H1 (cell line): Measurements from ENCODE around the gene ZNF473. TPM values are rescaled to one million over a fixed set of nuclear protein-coding genes. Genes with fewer than 3 reads are reported as not detected.

ENCODE experiments used
- CTCF ChIA-PET: fragments of 300-600 bp; sonication (Branson Sonifier 250); formaldehyde crosslinking; loops from one replicate; lab custom pipeline; 2021; ENCODE audit not compliant: partially characterized antibody; lab: Charles Lee
- POLR2A ChIA-PET: fragments of 300-600 bp; sonication (Branson Sonifier 250); formaldehyde crosslinking; loops from one replicate; lab custom pipeline; 2021; ENCODE audit warnings: inconsistent platforms; ENCODE audit not compliant: partially characterized antibody; lab: Charles Lee
- DNase-seq, 2 experiments: peaks; one replicate each; pipeline versions ENCODE4 v3.0.0 to v3.0.0-alpha.2; 2010 to 2022; ENCODE audit warnings: low spot score in 2 of 2, low read depth in 1 of 2, mixed read lengths in 1 of 2
- FAIRE-seq: peaks from 2 replicates; lab custom pipeline; 2011; peaks lifted over from hg19 to GRCh38; lab: Jason Lieb, UNC
- H2AFZ ChIP-seq: 2 replicates; pipeline ENCODE4 v1.8.1; 2012; ENCODE audit warnings: low read length, inconsistent platforms
- H2AK5ac ChIP-seq: 2 replicates; pipeline ENCODE4 v1.6.1; 2013; ENCODE audit warnings: low read depth, low read length
- H2BK120ac ChIP-seq: replicated peaks from 2 replicates; pipeline ENCODE3; 2013; ENCODE audit warnings: low read depth, low read length, inconsistent platforms
- H2BK12ac ChIP-seq: 2 replicates; pipeline ENCODE4 v1.6.1; 2013; ENCODE audit warnings: low read depth, low read length
- H2BK15ac ChIP-seq: 2 replicates; pipeline ENCODE4 v1.6.1; 2013; ENCODE audit warnings: low read length
- H2BK20ac ChIP-seq: 2 replicates; pipeline ENCODE4 v1.6.1; 2013; ENCODE audit warnings: low read length
- H2BK5ac ChIP-seq: 2 replicates; pipeline ENCODE4 v1.6.1; 2013; ENCODE audit warnings: low read depth, low read length
- H3K14ac ChIP-seq: 2 replicates; pipeline ENCODE4 v1.6.1; 2013; ENCODE audit warnings: inconsistent platforms; ENCODE audit not compliant: insufficient read length
- H3K18ac ChIP-seq: 2 replicates; pipeline ENCODE4 v1.6.1; 2013; ENCODE audit warnings: low read length; ENCODE audit errors: extremely low read depth
- H3K23ac ChIP-seq: 2 replicates; pipeline ENCODE4 v1.6.1; 2013; ENCODE audit warnings: inconsistent platforms; ENCODE audit not compliant: insufficient read length
- H3K23me2 ChIP-seq: 2 replicates; pipeline ENCODE4 v1.6.1; 2013; ENCODE audit warnings: low read depth, low read length
- H3K27ac ChIP-seq: 2 replicates; pipeline ENCODE4 v1.6.1; 2011; ENCODE audit warnings: low read depth, low read length, inconsistent platforms
- H3K27me3 ChIP-seq, 4 experiments: replicated peaks in 1 of 4; 1 replicate in 1 of 4; 2 replicates in 3 of 4; pipeline versions ENCODE4 v1.6.1 to v1.8.1; 2011 to 2013; ENCODE audit warnings: low read length in 3 of 4, mild to moderate bottlenecking in 3 of 4, inconsistent platforms in 2 of 4, mixed read lengths in 2 of 4, moderate library complexity in 1 of 4; ENCODE audit not compliant: control insufficient read depth in 3 of 4, insufficient read depth in 3 of 4; ENCODE audit errors: extremely low read depth in 1 of 4
- H3K36me3 ChIP-seq, 4 experiments: 2 replicates each; pipeline versions ENCODE4 v1.6.1 to v1.8.1; 2011 to 2013; ENCODE audit warnings: mild to moderate bottlenecking in 4 of 4, low read length in 3 of 4, moderate library complexity in 2 of 4, control low read depth in 1 of 4, inconsistent platforms in 1 of 4; ENCODE audit not compliant: insufficient read depth in 4 of 4, control insufficient read depth in 2 of 4
- H3K4ac ChIP-seq: replicated peaks from 2 replicates; pipeline ENCODE3; 2013; ENCODE audit warnings: low read length, low read depth, mixed read lengths, inconsistent platforms; ENCODE audit not compliant: insufficient read length
- H3K4me1 ChIP-seq, 4 experiments: replicated peaks in 1 of 4; 1 replicate in 1 of 4; 2 replicates in 3 of 4; pipeline versions ENCODE4 v1.6.1 to v1.8.1; 2011 to 2013; ENCODE audit warnings: low read length in 3 of 4, inconsistent platforms in 2 of 4, mixed read lengths in 1 of 4; ENCODE audit not compliant: insufficient read depth in 4 of 4, control insufficient read depth in 3 of 4
- H3K4me2 ChIP-seq, 2 experiments: 2 replicates each; pipeline versions ENCODE4 v1.6.1 to v1.8.1; 2011 to 2013; ENCODE audit warnings: low read depth in 2 of 2, low read length in 2 of 2, control low read depth in 1 of 2, inconsistent platforms in 1 of 2, mild to moderate bottlenecking in 1 of 2; ENCODE audit not compliant: insufficient read depth in 1 of 2
- H3K4me3 ChIP-seq, 4 experiments: fragments of 200-600, 300-600 bp in 1 of 4; sonication (generic), shearing (Covaris generic), sonication (Bioruptor Twin) in 1 of 4; 2 replicates each; pipeline versions ENCODE4 v1.5.1 to v1.8.1; 2011 to 2016; ENCODE audit warnings: low read length in 4 of 4, low read depth in 3 of 4, control low read depth in 2 of 4, inconsistent platforms in 2 of 4, mild to moderate bottlenecking in 2 of 4, mixed read lengths in 1 of 4, moderate library complexity in 1 of 4; ENCODE audit not compliant: insufficient read depth in 2 of 4; ENCODE audit errors: extremely low read depth in 1 of 4
- H3K56ac ChIP-seq: replicated peaks from 2 replicates; pipeline ENCODE3; 2013; ENCODE audit warnings: low read depth, mild to moderate bottlenecking, mixed read lengths, low read length, inconsistent platforms; ENCODE audit not compliant: insufficient read length
- H3K79me1 ChIP-seq: 2 replicates; pipeline ENCODE4 v1.6.1; 2013; ENCODE audit warnings: low read depth, low read length, control low read depth
- H3K79me2 ChIP-seq, 2 experiments: 2 replicates each; pipeline versions ENCODE4 v1.6.1 to v1.8.1; 2012 to 2013; ENCODE audit warnings: low read length in 2 of 2, mild to moderate bottlenecking in 2 of 2, inconsistent platforms in 1 of 2; ENCODE audit not compliant: insufficient read depth in 2 of 2, control insufficient read depth in 1 of 2
- H3K9ac ChIP-seq, 4 experiments: replicated peaks in 1 of 4; 1 replicate in 1 of 4; 2 replicates in 3 of 4; pipeline versions ENCODE4 v1.6.1 to v1.8.1; 2011 to 2013; ENCODE audit warnings: low read depth in 3 of 4, low read length in 3 of 4, control low read depth in 2 of 4, mild to moderate bottlenecking in 2 of 4, moderate library complexity in 2 of 4, inconsistent platforms in 1 of 4; ENCODE audit errors: extremely low read depth in 1 of 4
- H3K9me3 ChIP-seq, 2 experiments: 2 replicates each; pipeline versions ENCODE4 v1.6.1 to v1.8.1; 2012 to 2013; ENCODE audit warnings: mild to moderate bottlenecking in 2 of 2, moderate library complexity in 2 of 2, control low read depth in 1 of 2, inconsistent platforms in 1 of 2, low read depth in 1 of 2, low read length in 1 of 2, mixed read lengths in 1 of 2; ENCODE audit not compliant: insufficient read depth in 2 of 2
- H4K20me1 ChIP-seq, 2 experiments: replicated peaks in 1 of 2; 2 replicates each; pipeline versions ENCODE3 to v1.8.1; 2011 to 2013; ENCODE audit warnings: inconsistent platforms in 2 of 2, low read length in 2 of 2, mild to moderate bottlenecking in 1 of 2; ENCODE audit not compliant: insufficient read depth in 2 of 2, control insufficient read depth in 1 of 2
- H4K5ac ChIP-seq: 2 replicates; pipeline ENCODE4 v1.6.1; 2013; ENCODE audit warnings: low read length, low read depth, mixed read lengths, inconsistent platforms; ENCODE audit not compliant: insufficient read length
- H4K8ac ChIP-seq: 2 replicates; pipeline ENCODE4 v1.8.0; 2013; ENCODE audit warnings: mild to moderate bottlenecking, moderate library complexity, low read length, inconsistent platforms; ENCODE audit not compliant: insufficient read depth; ENCODE audit errors: extremely low read depth
- H4K91ac ChIP-seq: replicated peaks from 2 replicates; pipeline ENCODE3; 2013; ENCODE audit warnings: low read length, mixed read lengths, inconsistent platforms; ENCODE audit not compliant: insufficient read length
- BACH1 ChIP-seq: IDR thresholded peaks from 2 replicates; pipeline ENCODE4 v1.6.1; 2012; ENCODE audit warnings: low read length, improper control_type of control experiment
- TAF1 ChIP-seq: IDR thresholded peaks from 2 replicates; pipeline ENCODE4 v1.6.1; 2011; ENCODE audit warnings: mild to moderate bottlenecking, low read depth, low read length
- WGBS, 2 experiments: shearing (Covaris generic) in 1 of 2; methylation state at CpG; one replicate each; pipeline versions ENCODE4 v1.1.6 to v1.1.7; 2013 to 2015; ENCODE audit warnings: low lambda C conversion rate in 2 of 2, mixed read lengths in 2 of 2, inconsistent platforms in 1 of 2, low coverage in 1 of 2, missing lambda C conversion rate in 1 of 2; ENCODE audit not compliant: insufficient replicate concordance in 2 of 2, insufficient coverage in 1 of 2, insufficient read length in 1 of 2; ENCODE audit errors: extremely low coverage in 1 of 2, missing lambda C conversion rate in 1 of 2; 5-methylcytosine and 5-hydroxymethylcytosine counted together
- polyA plus RNA-seq, 7 experiments: library from polyadenylated mRNA; depleted of rRNA in 3 of 7; stranded (reverse) in 5 of 7; unstranded in 2 of 7; fragments of >200 nt in 5 of 7; fragments of 200-250 nt in 2 of 7; gene quantifications; 1 replicate in 5 of 7; 2 replicates in 1 of 7; 4 replicates in 1 of 7; pipeline versions ENCODE4 v1.2.1 to v1.2.3, GENCODE V29; 2011 to 2013; ENCODE audit warnings: missing spikeins in 2 of 7, mixed read lengths in 2 of 7
- total RNA-seq: library from RNA; stranded (reverse); fragmentation: NEBNext Ultra II Directional; extraction: Animal tissue kit (Norgen Biotek cat#: 25700); gene quantifications from 2 replicates; pipeline ENCODE4 v1.2.1, GENCODE V29; 2021

The ZNF473 gene
- total and polyA plus RNA-seq, 2 of the 8 experiments (the other 6 are each of a cell fraction or from before 2014, with no cell fraction given) = 5.2 to 11.7 TPM

GRCh38 chr19:49981603-49982593, 43.9 kb upstream of the ZNF473 start:
- DNase-seq = no peak

More at GRCh38 chr19:49981603-49982593, 43.9 kb upstream of the ZNF473 start:
- Histone ChIP-seq H4K8ac (no peak overlapping the region), H3K27ac (no peak overlapping the region), H3K4me2 (no peak overlapping the region), H2BK12ac (no peak overlapping the region), H3K79me1 (no peaks in the 10 kb centered on the region), H4K20me1 (peaks cover 0 to 18% of the 10 kb centered on the region in 2 experiments), H2BK120ac (no peak overlapping the region), H2BK15ac (no peak overlapping the region), H4K91ac (no peak overlapping the region), H3K36me3 (no peaks in the 10 kb centered on the region), H4K5ac (no peak overlapping the region), H2BK5ac (no peak overlapping the region), H3K56ac (no peak overlapping the region), H2AK5ac (no peak overlapping the region), H3K9me3 (no peaks in the 10 kb centered on the region), H3K4ac (no peak overlapping the region), H2BK20ac (no peak overlapping the region), H3K79me2 (no peaks in the 10 kb centered on the region), H3K18ac (no peak overlapping the region), H3K9ac (no peak overlapping the region), H3K23me2 (no peaks in the 10 kb centered on the region), H3K23ac (no peak overlapping the region), H3K4me1 (no peaks in the 10 kb centered on the region; a peak in 1 of 7 replicates), H3K27me3 (no peaks in the 10 kb centered on the region), H3K4me3 (no peak overlapping the region), H2AFZ (no peak overlapping the region), H3K14ac (no peak overlapping the region)
- TF ChIP-seq BACH1 (no peak), TAF1 (no peak)
- WGBS, 2 experiments = 81% methylated on average over 18 of the region's 21 CpGs; no CpG with 5 or more reads in 1 of the 2 experiments
- ChIA-PET POLR2A (interaction anchor here (6.1 kb wide), 1 partner anchor 47 kb away, joined by 36 read pairs; no protein-coding TSS in a partner anchor), CTCF (interaction anchor here (0.6 to 16.2 kb wide), 21 partner anchors 12 to 72 kb away, joined by 3 to 231 read pairs (median 6); partner anchors contain the start of gene NUP62)
- no peak for FAIRE-seq
